22Rv1 (cell line): ENCODE measurements around the gene TOMM70.

Source experiments
- CTCF ChIP-seq: fragments of 450-650 bp; IDR thresholded peaks from 2 replicates; pipeline ENCODE4 v1.5.1; 2017; ENCODE audit warnings: mild to moderate bottlenecking
- ZFX ChIP-seq: fragments of 450-650 bp; IDR thresholded peaks from 2 replicates; pipeline ENCODE4 v1.6.1; 2017; ENCODE audit warnings: antibody characterized with exemption, borderline replicate concordance

GRCh38 chr3:100354850-100355249 is 46.0 kb downstream of the TOMM70 start:
- TF ChIP-seq CTCF = no peak
- TF ChIP-seq ZFX = no peak
